Activated CD4-positive, alpha-beta memory T cell treated with anti-CD3 and anti-CD28 coated beads for 36 hours (primary cell): Measurements from ENCODE around the gene COMMD1. TPM values are rescaled to one million over a fixed set of nuclear protein-coding genes. Genes with fewer than 3 reads are reported as not detected.
"Not testable (repeated sequence)": the region's sequence is repeated elsewhere in the genome, so short reads cannot be mapped to it uniquely, and the experiment has no call there.

ENCODE experiments used
- CTCF ChIA-PET: fragments of 350-600 bp; sonication (Branson Sonifier 250); formaldehyde crosslinking; loops from one replicate; lab custom pipeline; 2021; ENCODE audit warnings: antibody characterized with exemption, inconsistent platforms; lab: Charles Lee
- POLR2A ChIA-PET: fragments of 350-600 bp; sonication (Branson Sonifier 250); formaldehyde crosslinking; loops from one replicate; lab custom pipeline; 2021; ENCODE audit warnings: antibody characterized with exemption; lab: Charles Lee
- DNase-seq: peaks from one replicate; pipeline ENCODE4 v3.0.0-alpha.2; 2020
- H3K27ac Mint-ChIP-seq: one replicate; pipeline ENCODE4 v1.8.0; 2021; ENCODE audit warnings: mixed read lengths
- H3K27me3 Mint-ChIP-seq: one replicate; pipeline ENCODE4 v1.8.0; 2021; ENCODE audit warnings: mixed read lengths
- H3K36me3 Mint-ChIP-seq: one replicate; pipeline ENCODE4 v1.8.0; 2021; ENCODE audit warnings: mixed read lengths
- H3K4me1 Mint-ChIP-seq: one replicate; pipeline ENCODE4 v1.8.0; 2021; ENCODE audit warnings: low read depth, mixed read lengths
- H3K4me3 Mint-ChIP-seq: one replicate; pipeline ENCODE4 v1.8.0; 2021; ENCODE audit warnings: mild to moderate bottlenecking, mixed read lengths
- H3K9me3 Mint-ChIP-seq: one replicate; pipeline ENCODE4 v1.8.0; 2021; ENCODE audit warnings: mixed read lengths
- intact Hi-C: fragments of 100-400 bp; cut with micrococcal nuclease; formaldehyde crosslinking; loops from one replicate; pipeline ENCODE4 v1.15.1; 2023
- total RNA-seq, 2 experiments: library from RNA; stranded (reverse); gene quantifications; one replicate each; pipeline ENCODE4 v1.2.3, GENCODE V29; 2021

The COMMD1 gene
- total RNA-seq, 2 experiments from 2014 or later = 33.0 to 33.8 TPM

- POLR2A ChIA-PET = no interaction called here
- CTCF ChIA-PET = no interaction called here
- peaks cover 30% of the 10 kb centered on the region for H3K36me3 Mint-ChIP-seq
- no peaks in the 10 kb centered on the region for H3K9me3 Mint-ChIP-seq
- intact Hi-C loops = loop anchor here (1.0 to 10.0 kb wide), 7 partner anchors 17 to 1954 kb away; partner anchors contain the start of genes COMMD1, FAM161A, UGP2 and XPO1
- DNase-seq = peak; percentile 92
- H3K27me3 Mint-ChIP-seq = no peaks in the 10 kb centered on the region
- H3K4me3 Mint-ChIP-seq = peak within 1 kb of the TSS; percentile 99
- peak within 1 kb of the TSS; percentile 99 for H3K27ac Mint-ChIP-seq
- H3K4me1 Mint-ChIP-seq = peaks cover 26% of the 10 kb centered on the region
Measured at GRCh38 chr2:61888267-61889055, 17.0 kb upstream of the COMMD1 start, which contains the start of gene CCT4. CCT4 (minus strand) TSS chr2:61888656; CDS start chr2:61888507, 149 bp downstream.

- Mint-ChIP-seq H3K27me3 (no peaks in the 10 kb centered on the region), H3K4me1 (no peaks in the 10 kb centered on the region), H3K36me3 (no peaks in the 10 kb centered on the region), H3K4me3 (no peak overlapping the region), H3K9me3 (no peaks in the 10 kb centered on the region), H3K27ac (no peak overlapping the region)
- intact Hi-C loops = no loop called here
- DNase-seq = no peak
- POLR2A ChIA-PET = interaction anchor here (1.4 kb wide), 1 partner anchor 46 kb away, joined by 3 read pairs; no protein-coding TSS in a partner anchor
- CTCF ChIA-PET = interaction anchor here (0.5 to 0.9 kb wide), 2 partner anchors 13 to 514 kb away, joined by 3 read pairs; no protein-coding TSS in a partner anchor
Measured at GRCh38 chr2:61898810-61899209, 6.7 kb upstream of the COMMD1 start.

- H3K9me3 Mint-ChIP-seq = no peaks in the 10 kb centered on the region
- no peaks in the 10 kb centered on the region for H3K27me3 Mint-ChIP-seq
- intact Hi-C loops = no loop called here
- H3K36me3 Mint-ChIP-seq = no peaks in the 10 kb centered on the region
- no peak overlapping the region for H3K4me3 Mint-ChIP-seq
- DNase-seq = no peak
- CTCF ChIA-PET = no interaction called here
- POLR2A ChIA-PET = no interaction called here
- no peak overlapping the region for H3K27ac Mint-ChIP-seq
- peaks cover 6% of the 10 kb centered on the region for H3K4me1 Mint-ChIP-seq
Measured at GRCh38 chr2:61900281-61900680, 5.2 kb upstream of the COMMD1 start.

GRCh38 chr2:61906186-61906470 is 654 bp downstream of the COMMD1 start:
- CTCF ChIA-PET = interaction anchor here (0.7 to 1.4 kb wide), 3 partner anchors 11 to 20 kb away, joined by 4 read pairs; no protein-coding TSS in a partner anchor
- Mint-ChIP-seq H3K27me3 (no peaks in the 10 kb centered on the region), H3K9me3 (no peaks in the 10 kb centered on the region), H3K4me3 (peak overlapping the region; percentile 93), H3K4me1 (peaks cover 19% of the 10 kb centered on the region), H3K36me3 (no peaks in the 10 kb centered on the region), H3K27ac (peak overlapping the region; percentile 51)
- DNase-seq = no peak
- intact Hi-C loops = loop anchor here (5.0 kb wide), 2 partner anchors 291 to 401 kb away; partner anchors contain the start of gene B3GNT2
- POLR2A ChIA-PET = no interaction called here

- no peak for DNase-seq
- H3K4me3 Mint-ChIP-seq = no peak overlapping the region
- H3K27ac Mint-ChIP-seq = no peak overlapping the region
- no peaks in the 10 kb centered on the region for H3K9me3 Mint-ChIP-seq
- intact Hi-C loops = loop anchor here (5.0 kb wide), 2 partner anchors 288 to 398 kb away; partner anchors contain the start of gene B3GNT2
- ChIA-PET POLR2A (no interaction called here), CTCF (no interaction called here)
- no peaks in the 10 kb centered on the region for H3K27me3 Mint-ChIP-seq
- H3K4me1 Mint-ChIP-seq = peaks cover 19% of the 10 kb centered on the region
- H3K36me3 Mint-ChIP-seq = no peaks in the 10 kb centered on the region
Measured at GRCh38 chr2:61909116-61909515, 3.6 kb downstream of the COMMD1 start.

- Mint-ChIP-seq H3K27ac (no peak overlapping the region), H3K9me3 (no peaks in the 10 kb centered on the region), H3K4me3 (no peak overlapping the region), H3K4me1 (peaks cover 12% of the 10 kb centered on the region), H3K36me3 (no peaks in the 10 kb centered on the region), H3K27me3 (no peaks in the 10 kb centered on the region)
- POLR2A ChIA-PET = no interaction called here
- DNase-seq = no peak
- CTCF ChIA-PET = interaction anchor here (1.4 kb wide), 1 partner anchor 501 kb away, joined by 4 read pairs; no protein-coding TSS in a partner anchor
- intact Hi-C loops = no loop called here
Measured at GRCh38 chr2:61910603-61911002, 5.1 kb downstream of the COMMD1 start.

- Mint-ChIP-seq H3K4me3 (no peak overlapping the region), H3K36me3 (no peaks in the 10 kb centered on the region), H3K9me3 (no peaks in the 10 kb centered on the region), H3K4me1 (peaks cover 9% of the 10 kb centered on the region), H3K27me3 (no peaks in the 10 kb centered on the region), H3K27ac (no peak overlapping the region)
- ChIA-PET POLR2A (no interaction called here), CTCF (interaction anchor here (0.6 to 1.0 kb wide), 2 partner anchors 13 to 501 kb away, joined by 3 read pairs; no protein-coding TSS in a partner anchor)
- no peak for DNase-seq
- intact Hi-C loops = no loop called here
Measured at GRCh38 chr2:61911510-61911909, 6.0 kb downstream of the COMMD1 start.

- H3K4me1 Mint-ChIP-seq, DNase-seq, intact Hi-C loops, POLR2A ChIA-PET, H3K4me3 Mint-ChIP-seq, H3K9me3 Mint-ChIP-seq, H3K27me3 Mint-ChIP-seq, CTCF ChIA-PET, H3K36me3 Mint-ChIP-seq, H3K27ac Mint-ChIP-seq: not testable (repeated sequence)
Measured at GRCh38 chr2:61914794-61915193, 9.3 kb downstream of the COMMD1 start.

GRCh38 chr2:61920548-61920947 is 15.1 kb downstream of the COMMD1 start:
- CTCF ChIA-PET = interaction anchor here (0.6 to 0.7 kb wide), 3 partner anchors 337 to 537 kb away, joined by 3 read pairs; no protein-coding TSS in a partner anchor
- intact Hi-C loops = no loop called here
- POLR2A ChIA-PET = no interaction called here
- Mint-ChIP-seq H3K4me3 (no peak overlapping the region), H3K27me3 (no peaks in the 10 kb centered on the region), H3K27ac (no peak overlapping the region), H3K4me1 (no peaks in the 10 kb centered on the region), H3K36me3 (peaks cover 5% of the 10 kb centered on the region), H3K9me3 (no peaks in the 10 kb centered on the region)
- DNase-seq = no peak

GRCh38 chr2:61922714-61923113 is 17.2 kb downstream of the COMMD1 start:
- Mint-ChIP-seq H3K9me3 (no peaks in the 10 kb centered on the region), H3K27ac (no peak overlapping the region), H3K36me3 (peaks cover 5% of the 10 kb centered on the region), H3K4me3 (no peak overlapping the region), H3K27me3 (no peaks in the 10 kb centered on the region), H3K4me1 (no peaks in the 10 kb centered on the region)
- POLR2A ChIA-PET = no interaction called here
- no peak for DNase-seq
- intact Hi-C loops = no loop called here
- CTCF ChIA-PET = no interaction called here

GRCh38 chr2:61924895-61925663 is 19.6 kb downstream of the COMMD1 start:
- Mint-ChIP-seq H3K36me3 (peaks cover 5% of the 10 kb centered on the region), H3K9me3 (no peaks in the 10 kb centered on the region), H3K4me3 (no peak overlapping the region), H3K27me3 (no peaks in the 10 kb centered on the region), H3K27ac (no peak overlapping the region), H3K4me1 (no peaks in the 10 kb centered on the region)
- ChIA-PET POLR2A (no interaction called here), CTCF (interaction anchor here (0.6 kb wide), 1 partner anchor 294 kb away, joined by 3 read pairs; no protein-coding TSS in a partner anchor)
- intact Hi-C loops = no loop called here
- no peak for DNase-seq
